Keratinocyte (primary cell): ENCODE results near the gene THOP1. TPM values are rescaled to one million over a fixed set of nuclear protein-coding genes. Genes with fewer than 3 reads are reported as not detected.

Source experiments
- DNase-seq: peaks from one replicate; pipeline ENCODE4 v3.0.0-alpha.2; 2011; ENCODE audit warnings: low read depth, missing footprints, low spot score
- FAIRE-seq: peaks from 2 replicates; lab custom pipeline; 2011; peaks lifted over from hg19 to GRCh38; lab: Jason Lieb, UNC
- H2AFZ ChIP-seq: 2 replicates; pipeline ENCODE4 v1.6.0; 2012; ENCODE audit warnings: low read length, control low read depth, inconsistent platforms; ENCODE audit not compliant: control insufficient read depth
- H3K27ac ChIP-seq: 2 replicates; pipeline ENCODE4 v1.5.1; 2011; ENCODE audit warnings: low read length; ENCODE audit not compliant: control insufficient read depth, insufficient read depth
- H3K27me3 ChIP-seq: 3 replicates; pipeline ENCODE4 v1.6.0; 2011; ENCODE audit warnings: low read length; ENCODE audit not compliant: control insufficient read depth, insufficient read depth; ENCODE audit errors: extremely low read depth
- H3K36me3 ChIP-seq, 2 experiments: 2 replicates in 1 of 2; 3 replicates in 1 of 2; pipeline ENCODE4 v1.5.1; 2011; ENCODE audit warnings: low read length in 2 of 2, mild to moderate bottlenecking in 1 of 2; ENCODE audit not compliant: control insufficient read depth in 2 of 2, insufficient read depth in 2 of 2; ENCODE audit errors: extremely low read depth in 1 of 2
- H3K4me1 ChIP-seq: 3 replicates; pipeline ENCODE4 v1.5.1; 2011; ENCODE audit warnings: low read length; ENCODE audit not compliant: control insufficient read depth, insufficient read depth; ENCODE audit errors: extremely low read depth
- H3K4me2 ChIP-seq: 3 replicates; pipeline ENCODE4 v1.6.0; 2011; ENCODE audit warnings: low read depth, low read length; ENCODE audit not compliant: control insufficient read depth, insufficient read depth; ENCODE audit errors: extremely low read depth
- H3K4me3 ChIP-seq, 3 experiments: fragments of 200-600 bp in 1 of 3; sonication (generic) in 1 of 3; 2 replicates in 2 of 3; 3 replicates in 1 of 3; pipeline ENCODE4 v1.5.1; 2011 to 2016; ENCODE audit warnings: low read length in 3 of 3, mild to moderate bottlenecking in 3 of 3, control low read depth in 2 of 3, inconsistent platforms in 1 of 3, low read depth in 1 of 3, mixed read lengths in 1 of 3, mixed run types in 1 of 3, moderate library complexity in 1 of 3; ENCODE audit not compliant: control insufficient read depth in 2 of 3, insufficient read depth in 2 of 3; ENCODE audit errors: extremely low read depth in 1 of 3
- H3K79me2 ChIP-seq: 2 replicates; pipeline ENCODE4 v1.6.0; 2012; ENCODE audit warnings: low read length; ENCODE audit not compliant: control insufficient read depth, insufficient read depth
- H3K9ac ChIP-seq: 3 replicates; pipeline ENCODE4 v1.6.0; 2011; ENCODE audit warnings: low read length; ENCODE audit not compliant: control insufficient read depth, insufficient read depth; ENCODE audit errors: extremely low read depth
- H3K9me1 ChIP-seq: 3 replicates; pipeline ENCODE4 v1.6.0; 2011; ENCODE audit warnings: low read length; ENCODE audit not compliant: control insufficient read depth, insufficient read depth; ENCODE audit errors: extremely low read depth
- H3K9me3 ChIP-seq: 2 replicates; pipeline ENCODE4 v1.5.1; 2012; ENCODE audit warnings: low read depth, low read length; ENCODE audit not compliant: control insufficient read depth
- H4K20me1 ChIP-seq: 3 replicates; pipeline ENCODE4 v1.6.0; 2011; ENCODE audit warnings: low read length; ENCODE audit not compliant: control insufficient read depth, insufficient read depth; ENCODE audit errors: extremely low read depth
- EZH2 ChIP-seq: IDR thresholded peaks from one replicate; pipeline ENCODE4 v1.6.1; 2012; ENCODE audit warnings: inconsistent platforms, mild to moderate bottlenecking, low read length, moderate library complexity
- dilution Hi-C: fragments of 300-500 bp; cut with MboI; formaldehyde crosslinking; loops from one replicate; pipeline ENCODE4 v1.7.0; 2020; ENCODE audit warnings: low sequenced_read_pairs; ENCODE audit not compliant: extremely low pct_ligation_motif_present
- polyA plus RNA-seq, 5 experiments: library from polyadenylated mRNA; depleted of rRNA in 3 of 5; stranded (reverse) in 3 of 5; stranded (forward) in 1 of 5; unstranded in 1 of 5; fragments of >200 nt; gene quantifications; 1 replicate in 1 of 5; 2 replicates in 3 of 5; 3 replicates in 1 of 5; pipeline versions ENCODE4 v1.2.1 to v1.2.3, GENCODE V29; 2011 to 2012; ENCODE audit warnings: missing spikeins in 2 of 5, low read depth in 1 of 5, low replicate concordance in 1 of 5
- TF ChIP-seq, protein P1 (sequence below), 3 experiments: IDR thresholded peaks in 1 of 3; conservative IDR thresholded peaks in 1 of 3; optimal IDR thresholded peaks in 1 of 3; 2 replicates in 2 of 3; 3 replicates in 1 of 3; pipeline versions ENCODE3 to v1.5.1; 2011; ENCODE audit warnings: low read length in 3 of 3, mild to moderate bottlenecking in 3 of 3, moderate library complexity in 2 of 3, control low read depth in 1 of 3, inconsistent platforms in 1 of 3; ENCODE audit not compliant: insufficient read depth in 2 of 3; ENCODE audit errors: extremely low read depth in 1 of 3

The THOP1 gene
- polyA plus RNA-seq, 1 donor (not counting 4 experiments of a cell fraction or from before 2014, with no cell fraction given): 69.9 TPM

DNA sequence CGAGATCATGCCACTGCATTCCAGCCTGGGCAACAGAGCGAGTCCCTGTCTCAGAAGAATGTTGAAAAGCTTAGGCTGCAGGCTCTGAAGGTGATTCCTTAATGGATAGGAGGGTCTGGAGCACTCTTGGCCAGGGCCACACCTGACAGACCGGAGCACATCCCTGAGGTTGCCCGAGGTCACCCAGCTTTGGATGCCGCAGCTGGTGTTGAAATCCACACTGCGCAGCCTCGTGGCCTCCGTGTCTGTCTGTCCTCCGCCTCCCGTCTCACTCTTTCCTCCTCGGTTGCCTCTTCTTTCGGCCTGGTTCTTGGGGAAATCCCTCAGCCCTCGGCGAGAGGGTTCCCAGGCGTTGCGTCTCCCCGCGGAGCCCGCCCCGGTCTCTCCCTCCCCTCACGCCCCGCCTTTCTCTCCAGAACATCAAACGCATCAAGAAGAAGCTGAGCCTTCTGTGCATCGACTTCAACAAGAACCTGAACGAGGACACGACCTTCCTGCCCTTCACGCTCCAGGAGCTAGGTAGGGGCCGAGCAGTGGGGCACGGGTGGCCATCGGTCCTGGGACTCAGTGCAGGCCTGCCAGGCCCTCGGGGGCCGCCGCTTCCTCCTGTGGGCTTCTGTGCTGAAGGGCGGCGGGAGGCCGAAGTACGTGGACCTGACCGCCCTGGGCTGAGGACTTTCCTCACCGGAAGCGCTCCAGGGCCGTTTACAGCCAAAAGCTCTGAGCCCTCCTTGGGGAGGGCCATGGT, 14.1 kb downstream of the THOP1 start:
- Histone ChIP-seq H3K27me3 (no peaks in the 10 kb centered on the region), H3K79me2 (peaks cover 7% of the 10 kb centered on the region), H3K4me3 (no peak overlapping the region), H3K36me3 (peaks cover 27 to 57% of the 10 kb centered on the region in 2 experiments), H4K20me1 (no peaks in the 10 kb centered on the region), H3K4me1 (no peaks in the 10 kb centered on the region), H3K27ac (no peak overlapping the region), H3K9me3 (no peaks in the 10 kb centered on the region), H3K4me2 (no peak overlapping the region), H2AFZ (no peak overlapping the region), H3K9ac (no peak overlapping the region), H3K9me1 (no peaks in the 10 kb centered on the region)
- dilution Hi-C loops: no loop called here
- TF ChIP-seq EZH2: no peak
- TF ChIP-seq, protein P1, sequence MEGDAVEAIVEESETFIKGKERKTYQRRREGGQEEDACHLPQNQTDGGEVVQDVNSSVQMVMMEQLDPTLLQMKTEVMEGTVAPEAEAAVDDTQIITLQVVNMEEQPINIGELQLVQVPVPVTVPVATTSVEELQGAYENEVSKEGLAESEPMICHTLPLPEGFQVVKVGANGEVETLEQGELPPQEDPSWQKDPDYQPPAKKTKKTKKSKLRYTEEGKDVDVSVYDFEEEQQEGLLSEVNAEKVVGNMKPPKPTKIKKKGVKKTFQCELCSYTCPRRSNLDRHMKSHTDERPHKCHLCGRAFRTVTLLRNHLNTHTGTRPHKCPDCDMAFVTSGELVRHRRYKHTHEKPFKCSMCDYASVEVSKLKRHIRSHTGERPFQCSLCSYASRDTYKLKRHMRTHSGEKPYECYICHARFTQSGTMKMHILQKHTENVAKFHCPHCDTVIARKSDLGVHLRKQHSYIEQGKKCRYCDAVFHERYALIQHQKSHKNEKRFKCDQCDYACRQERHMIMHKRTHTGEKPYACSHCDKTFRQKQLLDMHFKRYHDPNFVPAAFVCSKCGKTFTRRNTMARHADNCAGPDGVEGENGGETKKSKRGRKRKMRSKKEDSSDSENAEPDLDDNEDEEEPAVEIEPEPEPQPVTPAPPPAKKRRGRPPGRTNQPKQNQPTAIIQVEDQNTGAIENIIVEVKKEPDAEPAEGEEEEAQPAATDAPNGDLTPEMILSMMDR (optimal IDR thresholded peaks at IDR 0.05 in 1 of 3, IDR thresholded peaks at IDR 0.05 in 1 of 3, conservative IDR thresholded peaks at IDR 0.05 in 1 of 3; ENCODE audit: extremely low read depth in 1 of 3, insufficient read depth in 2 of 3, low read length in 3 of 3): no peak
- FAIRE-seq (no peak), DNase-seq (no peak)

DNA sequence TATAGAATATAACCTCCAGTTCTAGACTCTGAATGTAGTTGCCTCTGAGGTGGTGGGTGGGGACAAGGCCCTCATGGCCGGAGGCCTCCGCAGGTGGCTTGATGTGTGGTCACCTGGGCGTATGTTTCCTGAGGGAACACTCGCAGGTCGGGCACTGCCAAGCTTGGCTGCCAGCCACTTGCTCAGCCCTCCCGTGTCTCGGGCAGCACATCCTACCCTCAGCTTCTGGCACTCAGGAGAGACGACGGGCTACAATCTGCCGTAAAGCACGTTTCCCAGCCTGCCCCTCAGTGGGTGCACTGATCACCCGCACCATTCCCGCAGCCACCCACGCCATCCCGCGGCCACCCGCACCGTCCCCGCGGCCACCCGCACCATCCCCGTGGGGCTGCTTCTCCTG, 15.2 kb downstream of the THOP1 start:
- H3K36me3 ChIP-seq: peaks cover 31 to 52% of the 10 kb centered on the region in 2 experiments
- H3K9ac ChIP-seq: no peak overlapping the region
- no peak overlapping the region for H3K27ac ChIP-seq
- dilution Hi-C loops: no loop called here
- H3K79me2 ChIP-seq: peaks cover 7% of the 10 kb centered on the region
- no peak overlapping the region for H2AFZ ChIP-seq
- DNase-seq (no peak), FAIRE-seq (no peak)
- no peaks in the 10 kb centered on the region for H3K9me3 ChIP-seq
- no peaks in the 10 kb centered on the region for H4K20me1 ChIP-seq
- H3K4me2 ChIP-seq: no peak overlapping the region
- TF ChIP-seq, protein P1 (optimal IDR thresholded peaks at IDR 0.05 in 1 of 3, IDR thresholded peaks at IDR 0.05 in 1 of 3, conservative IDR thresholded peaks at IDR 0.05 in 1 of 3; ENCODE audit: extremely low read depth in 1 of 3, insufficient read depth in 2 of 3, low read length in 3 of 3): no peak
- no peak for TF ChIP-seq EZH2
- H3K27me3 ChIP-seq: no peaks in the 10 kb centered on the region
- H3K4me3 ChIP-seq: no peak overlapping the region
- H3K4me1 ChIP-seq: no peaks in the 10 kb centered on the region
- no peaks in the 10 kb centered on the region for H3K9me1 ChIP-seq
